Measurements from ENCODE around the gene PMPCA.
"Not testable (repeated sequence)": the region's sequence is repeated elsewhere in the genome, so short reads cannot be mapped to it uniquely, and the experiment has no call there.

The PMPCA gene

GRCh38 chr9:136412962-136413361 lies 2.5 kb downstream of the PMPCA start:
- DNase-seq (ENCODE audit: low read depth): no peak

GRCh38 chr9:136416427-136416826 lies 6.0 kb downstream of the PMPCA start:
- no peak for DNase-seq (ENCODE audit: low read depth)

DNA sequence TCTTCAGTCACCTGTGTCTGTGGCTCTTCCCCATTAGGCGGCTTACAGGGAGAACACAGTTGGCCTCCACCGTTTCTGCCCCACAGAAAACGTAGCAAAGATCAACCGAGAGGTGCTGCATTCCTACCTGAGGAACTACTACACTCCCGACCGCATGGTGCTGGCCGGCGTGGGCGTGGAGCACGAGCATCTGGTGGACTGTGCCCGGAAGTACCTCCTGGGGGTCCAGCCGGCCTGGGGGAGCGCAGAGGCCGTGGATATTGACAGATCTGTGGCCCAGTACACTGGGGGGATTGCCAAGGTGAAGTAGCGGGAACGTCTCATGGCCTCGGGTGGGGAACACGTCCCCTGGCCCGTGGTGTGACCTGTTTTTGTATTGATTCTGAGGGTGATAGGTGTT lies 6.5 kb downstream of the PMPCA start:
- no peak for DNase-seq (ENCODE audit: low read depth)

GRCh38 chr9:136418182-136419091 lies 8.0 kb downstream of the PMPCA start:
- no peak for DNase-seq (ENCODE audit: low read depth)

- no peak for DNase-seq (ENCODE audit: low read depth)
Observed at GRCh38 chr9:136419092-136419420, 8.6 kb downstream of the PMPCA start.

GRCh38 chr9:136421791-136422190 lies 11.3 kb downstream of the PMPCA start:
- DNase-seq (ENCODE audit: low read depth): no peak

DNA sequence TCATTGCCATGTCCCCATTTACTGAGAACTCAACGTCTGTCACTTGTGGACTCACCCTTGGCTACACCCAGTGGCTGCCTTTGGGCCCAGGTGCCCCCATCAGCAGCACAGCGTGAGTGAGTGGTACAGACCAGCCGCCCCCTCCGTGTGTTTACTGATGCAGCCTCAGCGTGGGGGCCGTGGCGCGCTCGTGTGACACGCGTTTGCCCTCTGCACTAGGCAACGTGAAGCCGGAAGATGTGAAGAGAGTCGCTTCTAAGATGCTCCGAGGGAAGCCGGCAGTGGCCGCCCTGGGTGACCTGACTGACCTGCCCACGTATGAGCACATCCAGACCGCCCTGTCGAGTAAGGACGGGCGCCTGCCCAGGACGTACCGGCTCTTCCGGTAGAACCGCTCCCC lies 12.4 kb downstream of the PMPCA start:
- no peak for DNase-seq (ENCODE audit: low read depth)

DNA sequence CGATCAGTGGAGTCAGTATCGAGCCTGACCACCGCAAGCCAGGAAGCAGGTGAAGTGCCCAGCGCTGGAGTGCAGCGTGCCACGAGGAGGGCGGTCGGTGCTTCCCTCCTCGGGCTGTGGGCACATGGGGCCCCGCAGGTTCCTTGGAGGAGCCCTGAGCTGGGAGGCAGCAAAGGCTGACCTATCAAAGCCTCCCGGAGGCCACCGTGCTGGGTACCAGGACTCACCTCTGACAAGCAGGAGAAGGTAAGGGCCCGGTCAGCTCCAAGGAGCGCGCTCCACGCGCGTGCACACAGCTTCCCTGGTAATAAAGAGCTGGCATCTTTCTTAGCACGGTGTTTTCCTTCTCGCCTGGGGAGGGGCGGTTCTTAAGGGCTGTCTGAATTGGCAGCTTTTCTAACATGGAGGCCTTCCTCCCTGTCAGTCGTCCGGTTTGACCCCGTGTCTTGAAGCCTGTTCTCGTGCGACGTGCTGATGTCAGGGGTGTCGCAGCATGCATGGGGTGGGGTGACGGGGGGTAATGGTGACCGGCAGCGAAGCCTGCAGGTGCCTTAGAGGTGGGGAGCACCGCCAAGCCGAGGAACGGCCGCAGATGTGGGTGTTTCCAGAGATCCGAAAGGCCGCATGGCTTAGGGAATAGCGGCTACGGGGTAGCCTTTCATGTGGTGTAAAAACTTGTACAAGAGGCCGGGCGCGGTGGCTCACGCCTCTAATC lies 13.1 kb downstream of the PMPCA start:
- DNase-seq (ENCODE audit: low read depth): no peak

DNA sequence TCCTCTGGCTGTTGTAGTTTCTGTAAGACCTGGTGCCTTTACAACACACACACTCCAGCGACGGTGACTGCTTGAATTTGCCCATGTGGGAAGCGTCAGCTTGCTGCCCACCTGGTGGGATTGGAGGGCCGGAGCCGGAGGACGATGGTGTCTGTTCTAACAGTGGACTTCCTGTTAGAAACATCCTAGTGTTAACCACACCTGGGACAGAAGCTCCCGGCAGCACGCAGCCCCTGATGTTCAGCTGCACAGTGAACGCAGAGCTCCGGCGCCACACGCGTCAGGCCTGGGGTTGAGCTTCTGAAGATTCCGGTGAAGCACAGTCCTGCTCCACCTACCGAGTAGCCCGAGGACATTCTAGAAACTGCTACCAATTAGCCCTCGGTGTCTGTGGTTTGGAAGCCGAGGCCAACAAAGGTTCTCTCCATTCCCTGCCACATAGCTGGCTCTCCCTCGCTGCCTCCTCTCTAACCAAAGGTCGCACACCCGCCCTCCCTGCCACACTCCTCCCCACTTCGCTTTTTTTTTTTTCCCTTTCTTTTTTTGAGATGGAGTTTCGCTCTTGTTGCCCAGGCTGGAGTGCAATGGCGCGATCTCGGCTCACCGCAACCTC lies 14.4 kb downstream of the PMPCA start:
- DNase-seq (ENCODE audit: low read depth): no peak

GRCh38 chr9:136425367-136425766 lies 14.9 kb downstream of the PMPCA start:
- DNase-seq (ENCODE audit: low read depth): not testable (repeated sequence)

DNA sequence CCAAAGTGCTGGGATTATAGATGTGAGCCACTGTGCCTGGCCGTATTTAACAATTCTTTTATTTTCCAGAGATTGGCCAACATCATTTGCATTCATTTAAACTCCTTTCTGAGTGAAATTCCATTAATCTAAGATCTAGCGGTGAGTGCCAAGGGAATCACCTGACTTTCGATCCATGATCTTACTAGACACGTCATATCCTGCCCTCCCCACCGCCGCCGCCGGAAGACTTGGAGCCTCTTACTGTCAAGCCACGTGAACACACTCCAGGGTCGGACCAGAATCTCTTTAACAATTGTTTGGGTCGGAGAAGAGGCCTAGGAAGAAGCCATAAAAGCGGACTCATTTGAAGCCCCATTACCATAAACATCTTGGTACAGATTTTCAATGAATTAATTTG lies 16.3 kb downstream of the PMPCA start:
- no peak for DNase-seq (ENCODE audit: low read depth)

- no peak for DNase-seq (ENCODE audit: low read depth)
Observed at GRCh38 chr9:136429075-136429628, 18.7 kb downstream of the PMPCA start.

GRCh38 chr9:136429683-136430491 lies 19.4 kb downstream of the PMPCA start:
- no peak for DNase-seq (ENCODE audit: low read depth)

GRCh38 chr9:136430588-136431234 lies 20.3 kb downstream of the PMPCA start:
- DNase-seq (ENCODE audit: low read depth): no peak

GRCh38 chr9:136431782-136432350 lies 21.4 kb downstream of the PMPCA start:
- no peak for DNase-seq (ENCODE audit: low read depth)

DNA sequence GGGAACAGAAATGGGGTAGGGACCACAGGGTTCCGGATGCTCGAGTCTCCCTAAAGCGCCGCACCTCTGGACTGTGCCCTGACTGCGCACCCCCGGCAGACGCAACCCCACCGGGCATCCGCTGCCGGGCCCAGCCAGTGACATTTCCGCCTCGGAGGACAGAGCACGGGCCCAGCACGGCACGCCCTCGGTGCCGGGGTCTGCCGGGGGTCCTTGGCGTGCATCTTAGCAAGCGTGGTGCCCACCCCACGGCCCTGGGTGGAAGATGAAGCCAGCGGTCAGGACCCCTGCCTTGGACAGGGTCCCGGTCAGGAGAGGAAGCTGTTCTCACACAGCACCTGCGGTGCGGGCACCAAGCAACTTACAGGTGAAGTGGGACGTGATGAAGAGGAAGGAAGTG lies 22.1 kb downstream of the PMPCA start:
- DNase-seq (ENCODE audit: low read depth): no peak

- DNase-seq (ENCODE audit: low read depth): no peak
Observed at GRCh38 chr9:136433043-136433715, 22.7 kb downstream of the PMPCA start.

- no peak for DNase-seq (ENCODE audit: low read depth)
Observed at GRCh38 chr9:136433849-136434579, 23.6 kb downstream of the PMPCA start.

GRCh38 chr9:136434580-136435169 lies 24.2 kb downstream of the PMPCA start:
- no peak for DNase-seq (ENCODE audit: low read depth)
